HL-60 (cell line): ENCODE measurements around the gene GPRASP3.

Source experiments
- DNase-seq, 2 experiments: peaks; one replicate each; pipeline ENCODE4 v3.0.0-alpha.2; 2010 to 2020; ENCODE audit warnings: low read depth in 1 of 2, low spot score in 1 of 2
- H3K27ac ChIP-seq: fragments of 250-450 bp; sonication (Bioruptor Pico); replicated peaks from 2 replicates; pipeline ENCODE4 v1.5.1; 2020; ENCODE audit warnings: mild to moderate bottlenecking, moderate library complexity
- H3K27me3 ChIP-seq: fragments of 250-450 bp; sonication (Bioruptor Pico); 2 replicates; pipeline ENCODE4 v1.5.1; 2021; ENCODE audit warnings: mild to moderate bottlenecking, moderate library complexity; ENCODE audit not compliant: insufficient read depth, poor library complexity, severe bottlenecking
- H3K4me3 ChIP-seq: replicated peaks from 2 replicates; pipeline ENCODE4 v1.5.1; 2011; ENCODE audit warnings: mild to moderate bottlenecking, control low read depth, low read length; ENCODE audit not compliant: insufficient read depth
- CTCF ChIP-seq: IDR thresholded peaks from one replicate; pipeline ENCODE4 v1.5.1; 2011; ENCODE audit warnings: low read length, control low read depth, inconsistent platforms; ENCODE audit not compliant: insufficient read depth
- GABPA ChIP-seq: IDR thresholded peaks from 2 replicates; pipeline ENCODE4 v1.6.1; 2012; ENCODE audit warnings: low read depth
- POLR2AphosphoS5 ChIP-seq: IDR thresholded peaks from 2 replicates; pipeline ENCODE4 v1.6.1; 2012; ENCODE audit warnings: low read depth
- REST ChIP-seq: IDR thresholded peaks from 2 replicates; pipeline ENCODE4 v1.6.1; 2012; ENCODE audit warnings: low read depth; ENCODE audit not compliant: insufficient replicate concordance
- SPI1 ChIP-seq: IDR thresholded peaks from 2 replicates; pipeline ENCODE4 v1.6.1; 2012; ENCODE audit warnings: low read depth, mild to moderate bottlenecking, borderline replicate concordance

Gene GPRASP3

GRCh38 chrX:102745857-102746584, 25.5 kb downstream of the GPRASP3 start:
- Histone ChIP-seq H3K27me3 (peaks cover 2% of the 10 kb centered on the region), H3K4me3 (no peak overlapping the region), H3K27ac (no peak overlapping the region)
- TF ChIP-seq POLR2AphosphoS5 (no peak), GABPA (no peak), CTCF (no peak), REST (no peak), SPI1 (no peak)
- no peak for DNase-seq

GRCh38 chrX:102765217-102765616, 44.7 kb downstream of the GPRASP3 start:
- no peak overlapping the region for H3K4me3 ChIP-seq
- H3K27ac ChIP-seq = no peak overlapping the region
- no peaks in the 10 kb centered on the region for H3K27me3 ChIP-seq
- TF ChIP-seq CTCF = no peak
- no peak for TF ChIP-seq POLR2AphosphoS5
- TF ChIP-seq GABPA = no peak
- no peak for TF ChIP-seq REST
- TF ChIP-seq SPI1 = no peak
- no peak for DNase-seq

GRCh38 chrX:102765809-102766208, 45.3 kb downstream of the GPRASP3 start:
- Histone ChIP-seq H3K4me3 (no peak overlapping the region), H3K27me3 (no peaks in the 10 kb centered on the region), H3K27ac (no peak overlapping the region)
- TF ChIP-seq POLR2AphosphoS5 (no peak), CTCF (no peak), REST (no peak), SPI1 (no peak), GABPA (no peak)
- no peak for DNase-seq
